Spleen (tissue), 11 donors: ENCODE results near the gene PIGU. TPM values are rescaled to one million over a fixed set of nuclear protein-coding genes. Genes with fewer than 3 reads are reported as not detected.
A peak's percentile ranks its signal among the peaks of the same experiment; 100 is the strongest.

Experiments used
- DNase-seq: peaks from one replicate; pipeline ENCODE4 v3.0.0-alpha.2; 2020
- H3K27ac ChIP-seq, 8 donors: fragments of 200-600 bp; sonication (generic) in 7 of 8; 1 replicate in 4 of 8; 2 replicates in 4 of 8; pipeline versions ENCODE4 v1.5.0 to v1.8.0; 2016 to 2021; ENCODE audit warnings: inconsistent platforms in 4 of 8, mild to moderate bottlenecking in 4 of 8, moderate library complexity in 1 of 8
- H3K27me3 ChIP-seq, 7 donors: fragments of 200-600 bp; sonication (generic) in 6 of 7; replicated peaks in 1 of 7; 1 replicate in 4 of 7; 2 replicates in 3 of 7; pipeline versions ENCODE4 v1.5.0 to v1.8.0; 2016 to 2021; ENCODE audit warnings: inconsistent platforms in 3 of 7, mild to moderate bottlenecking in 1 of 7
- H3K36me3 ChIP-seq, 6 donors: fragments of 200-600 bp; sonication (generic) in 5 of 6; 1 replicate in 4 of 6; 2 replicates in 2 of 6; pipeline versions ENCODE4 v1.5.0 to v1.8.0; 2016 to 2021; ENCODE audit warnings: inconsistent platforms in 2 of 6
- H3K4me1 ChIP-seq, 6 donors: fragments of 200-600 bp; sonication (generic) in 5 of 6; 1 replicate in 3 of 6; 2 replicates in 3 of 6; pipeline versions ENCODE4 v1.5.0 to v1.8.0; 2016 to 2021; ENCODE audit warnings: inconsistent platforms in 3 of 6
- H3K4me3 ChIP-seq, 8 donors: fragments of 200-600 bp; sonication (generic) in 7 of 8; 1 replicate in 4 of 8; 2 replicates in 4 of 8; pipeline versions ENCODE4 v1.5.0 to v1.8.0; 2016 to 2021; ENCODE audit warnings: inconsistent platforms in 4 of 8, mild to moderate bottlenecking in 4 of 8, moderate library complexity in 2 of 8
- H3K9me3 ChIP-seq, 8 donors: fragments of 200-600 bp; sonication (generic) in 7 of 8; 1 replicate in 4 of 8; 2 replicates in 4 of 8; pipeline versions ENCODE4 v1.5.0 to v1.8.0; 2016 to 2021; ENCODE audit warnings: inconsistent platforms in 4 of 8
- POLR2A ChIP-seq, 3 donors: fragments of 450-650 bp; IDR thresholded peaks; one replicate each; pipeline ENCODE4 v1.5.1; 2017; ENCODE audit warnings: antibody characterized with exemption in 3 of 3, mild to moderate bottlenecking in 1 of 3
- POLR2AphosphoS5 ChIP-seq, 3 donors: sonication (generic); formaldehyde crosslinking; IDR thresholded peaks; one replicate each; pipeline ENCODE4 v1.5.1; 2017; ENCODE audit warnings: antibody characterized with exemption in 3 of 3
- WGBS, 5 donors: extraction: QIAGEN DNeasy Blood & Tissue Kit in 3 of 5; methylation state at CpG; one replicate each; pipeline versions ENCODE4 v1.1.5 to v1.1.7; 2013 to 2018; 5-methylcytosine and 5-hydroxymethylcytosine counted together
- intact Hi-C: fragments of 100-400 bp; cut with DNase I; formaldehyde crosslinking; loops from one replicate; pipeline ENCODE4 v1.15.0; 2023; ENCODE audit warnings: low total_unique reads
- polyA plus RNA-seq, 3 donors: library from polyadenylated mRNA; stranded (reverse); fragments of 200-250 nt; gene quantifications; one replicate each; pipeline ENCODE4 v1.2.1, GENCODE V29; 2013
- total RNA-seq, 7 donors: library from RNA; depleted of rRNA in 3 of 7; stranded (reverse); fragments of >200 nt in 3 of 7; fragmentation: NEBNext Ultra II Directional in 4 of 7; extraction: Animal tissue kit (Norgen Biotek cat#: 25700) in 4 of 7; gene quantifications; one replicate each; pipeline versions ENCODE4 v1.1.0 to v1.2.1, GENCODE V29; 2016 to 2021
- TF ChIP-seq, protein P1 (sequence below), 11 experiments: fragments of 200-600 bp in 7 of 11; fragments of 450-650 bp in 4 of 11; sonication (generic) in 4 of 11; IDR thresholded peaks in 8 of 11; conservative IDR thresholded peaks in 3 of 11; 1 replicate in 7 of 11; 2 replicates in 4 of 11; pipeline versions ENCODE4 v1.4.0 to v1.8.0; 2016 to 2021; ENCODE audit warnings: antibody characterized with exemption in 11 of 11, inconsistent platforms in 4 of 11, mild to moderate bottlenecking in 1 of 11
- donor health status: healthy with polysubstance abuse.
- donor health status: DM: no; HTN: no; CAD: no; lungs with moderate emphysema.
- donor health status: DM: no; HTN: no; CAD: no.
- donor health status: Bipolar disorder and iron deficiency.
- donor health status: healthy.
- donor health status: DM: no; HTN: no; CAD: no.
- donor health status: DM: yes; HTN: yes; CAD: no.

PIGU gene
- total and polyA plus RNA-seq, 10 donors: 10.0 to 20.4 (median 14.5) TPM

DNA sequence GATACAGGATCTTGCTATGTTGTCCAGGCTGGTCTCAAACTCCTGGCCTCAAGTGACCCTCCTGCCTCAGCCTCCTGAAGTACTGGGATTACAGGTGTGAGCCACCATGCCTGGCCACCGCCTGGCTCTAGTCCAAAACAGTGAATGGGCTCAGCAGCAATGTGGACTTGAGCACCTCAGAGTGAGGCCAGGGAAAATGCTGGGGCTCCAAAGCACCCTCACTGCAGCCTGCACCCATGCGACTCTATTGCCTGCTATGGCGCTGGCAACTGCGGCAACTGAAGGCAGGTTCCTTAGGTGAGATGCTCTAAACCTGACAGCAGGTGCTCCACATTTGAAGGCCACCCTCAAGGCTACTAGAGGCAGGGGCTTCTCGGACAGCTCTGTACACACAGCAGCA is 91.9 kb downstream of the PIGU start:
- no peak for DNase-seq
- H3K4me1 ChIP-seq: peaks cover 10 to 38% (median 28%) of the 10 kb centered on the region in 6 donors
- H3K9me3 ChIP-seq: peaks cover 0 to 6% (median 0%) of the 10 kb centered on the region in 8 donors
- H3K4me3 ChIP-seq: no peak overlapping the region
- intact Hi-C loops: no loop called here
- peaks cover 2 to 66% (median 22%) of the 10 kb centered on the region in 6 donors for H3K36me3 ChIP-seq
- TF ChIP-seq POLR2A (IDR thresholded peaks at IDR 0.05) (no peak), POLR2AphosphoS5 (IDR thresholded peaks at IDR 0.05) (no peak)
- WGBS, 5 donors: 96 to 100% (median 97%) methylated on average over 4 to 5 of the region's 5 CpGs
- H3K27me3 ChIP-seq: no peaks in the 10 kb centered on the region
- H3K27ac ChIP-seq: no peak overlapping the region

DNA sequence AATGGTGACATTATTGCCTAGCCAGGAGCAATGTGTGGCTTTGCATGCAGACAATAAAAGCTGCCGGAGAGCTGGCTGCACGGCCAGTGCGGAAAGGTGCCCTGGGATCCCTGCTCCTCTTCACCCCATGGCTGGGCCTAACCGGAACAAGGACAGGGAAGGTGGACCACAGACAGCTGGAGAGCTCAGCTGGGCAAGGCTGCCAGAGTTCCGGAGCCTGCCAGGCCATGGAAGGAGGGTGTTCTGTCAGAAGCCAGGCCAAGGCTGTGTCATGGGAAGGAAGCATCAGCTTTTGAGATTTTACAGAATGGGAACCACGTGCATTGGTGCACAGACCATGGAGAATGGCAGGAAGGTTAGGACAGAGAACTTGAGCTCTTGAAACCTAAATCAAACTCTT is 93.3 kb downstream of the PIGU start:
- intact Hi-C loops: no loop called here
- peaks cover 0 to 6% (median 0%) of the 10 kb centered on the region in 8 donors for H3K9me3 ChIP-seq
- peak; percentile 24 to 71 (median 47) for TF ChIP-seq POLR2AphosphoS5 (IDR thresholded peaks at IDR 0.05)
- TF ChIP-seq POLR2A (IDR thresholded peaks at IDR 0.05): no peak
- no peak for DNase-seq
- H3K36me3 ChIP-seq: peaks cover 2 to 73% (median 22%) of the 10 kb centered on the region in 6 donors
- no peak overlapping the region for H3K4me3 ChIP-seq
- H3K4me1 ChIP-seq: peaks cover 11 to 53% (median 37%) of the 10 kb centered on the region in 6 donors
- no peaks in the 10 kb centered on the region for H3K27me3 ChIP-seq
- peak overlapping the region in 2 of 8 donors; percentile 3 to 72 for H3K27ac ChIP-seq
- WGBS, 5 donors: 64 to 84% (median 72%) methylated on average over 4 to 6 of the region's 6 CpGs

DNA sequence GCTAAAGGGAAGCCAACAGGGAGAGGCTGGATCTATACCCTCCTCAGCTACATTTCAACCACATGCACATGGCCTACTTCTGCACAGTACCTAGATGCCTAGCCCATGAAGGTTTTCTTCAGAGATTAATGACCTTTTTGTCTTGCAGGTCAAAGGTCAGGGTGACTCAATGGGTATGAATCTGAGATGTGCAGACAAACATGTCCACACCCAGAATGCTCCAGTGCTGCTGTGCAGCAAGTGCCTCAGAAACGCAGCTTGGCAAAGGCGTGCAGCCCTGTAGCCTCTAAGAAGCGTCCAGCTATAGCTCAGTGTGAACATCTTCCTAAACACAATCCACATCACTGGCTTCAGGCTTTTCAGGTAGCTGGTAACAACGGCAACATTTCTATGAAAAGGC is 94.0 kb downstream of the PIGU start:
- no peak for DNase-seq
- TF ChIP-seq POLR2AphosphoS5 (IDR thresholded peaks at IDR 0.05) (no peak), POLR2A (IDR thresholded peaks at IDR 0.05) (no peak)
- TF ChIP-seq, protein P1, sequence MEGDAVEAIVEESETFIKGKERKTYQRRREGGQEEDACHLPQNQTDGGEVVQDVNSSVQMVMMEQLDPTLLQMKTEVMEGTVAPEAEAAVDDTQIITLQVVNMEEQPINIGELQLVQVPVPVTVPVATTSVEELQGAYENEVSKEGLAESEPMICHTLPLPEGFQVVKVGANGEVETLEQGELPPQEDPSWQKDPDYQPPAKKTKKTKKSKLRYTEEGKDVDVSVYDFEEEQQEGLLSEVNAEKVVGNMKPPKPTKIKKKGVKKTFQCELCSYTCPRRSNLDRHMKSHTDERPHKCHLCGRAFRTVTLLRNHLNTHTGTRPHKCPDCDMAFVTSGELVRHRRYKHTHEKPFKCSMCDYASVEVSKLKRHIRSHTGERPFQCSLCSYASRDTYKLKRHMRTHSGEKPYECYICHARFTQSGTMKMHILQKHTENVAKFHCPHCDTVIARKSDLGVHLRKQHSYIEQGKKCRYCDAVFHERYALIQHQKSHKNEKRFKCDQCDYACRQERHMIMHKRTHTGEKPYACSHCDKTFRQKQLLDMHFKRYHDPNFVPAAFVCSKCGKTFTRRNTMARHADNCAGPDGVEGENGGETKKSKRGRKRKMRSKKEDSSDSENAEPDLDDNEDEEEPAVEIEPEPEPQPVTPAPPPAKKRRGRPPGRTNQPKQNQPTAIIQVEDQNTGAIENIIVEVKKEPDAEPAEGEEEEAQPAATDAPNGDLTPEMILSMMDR (IDR thresholded peaks at IDR 0.05 in 8 of 11, conservative IDR thresholded peaks at IDR 0.05 in 3 of 11): no peak
- Histone ChIP-seq H3K4me3 (no peak overlapping the region), H3K4me1 (peaks cover 11 to 59% (median 39%) of the 10 kb centered on the region in 6 donors), H3K27me3 (no peaks in the 10 kb centered on the region), H3K27ac (peak overlapping the region in 2 of 8 donors; percentile 3 to 72), H3K36me3 (peaks cover 2 to 70% (median 20%) of the 10 kb centered on the region in 6 donors), H3K9me3 (peaks cover 0 to 6% (median 0%) of the 10 kb centered on the region in 8 donors)
- intact Hi-C loops: no loop called here
- 82 to 92% (median 87%) methylated on average over 4 of the region's 4 CpGs for WGBS, 5 donors

DNA sequence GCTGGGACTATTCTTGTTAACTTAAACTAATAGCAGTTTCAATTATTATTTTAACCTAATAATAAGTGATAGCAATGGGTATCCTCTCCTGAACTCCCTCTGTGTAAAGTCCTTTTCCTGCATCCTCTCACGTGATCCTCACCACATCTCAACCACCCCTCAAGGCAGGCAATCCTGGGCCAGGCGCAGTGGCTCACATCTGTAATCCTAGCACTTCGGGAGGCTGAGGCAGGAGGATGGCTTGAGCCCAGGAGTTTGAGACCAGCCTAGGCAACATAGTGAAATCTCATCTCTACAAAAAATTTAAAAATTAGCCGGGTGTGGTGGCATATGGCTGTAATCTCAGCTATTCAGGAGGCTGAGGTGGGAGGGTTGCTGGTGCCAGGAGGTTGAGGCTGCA is 94.7 kb downstream of the PIGU start:
- 80 to 91% (median 83%) methylated on average over 4 of the region's 4 CpGs for WGBS, 5 donors
- no peak for DNase-seq
- Histone ChIP-seq H3K4me1 (peaks cover 11 to 60% (median 39%) of the 10 kb centered on the region in 6 donors), H3K36me3 (peaks cover 0 to 63% (median 19%) of the 10 kb centered on the region in 6 donors), H3K4me3 (no peak overlapping the region), H3K9me3 (peaks cover 0 to 6% (median 0%) of the 10 kb centered on the region in 8 donors), H3K27ac (peak overlapping the region; percentile 45 to 73 (median 64)), H3K27me3 (no peaks in the 10 kb centered on the region)
- TF ChIP-seq, protein P1 (IDR thresholded peaks at IDR 0.05 in 8 of 11, conservative IDR thresholded peaks at IDR 0.05 in 3 of 11): no peak
- TF ChIP-seq POLR2A (IDR thresholded peaks at IDR 0.05) (no peak), POLR2AphosphoS5 (IDR thresholded peaks at IDR 0.05) (no peak)
- intact Hi-C loops: no loop called here

DNA sequence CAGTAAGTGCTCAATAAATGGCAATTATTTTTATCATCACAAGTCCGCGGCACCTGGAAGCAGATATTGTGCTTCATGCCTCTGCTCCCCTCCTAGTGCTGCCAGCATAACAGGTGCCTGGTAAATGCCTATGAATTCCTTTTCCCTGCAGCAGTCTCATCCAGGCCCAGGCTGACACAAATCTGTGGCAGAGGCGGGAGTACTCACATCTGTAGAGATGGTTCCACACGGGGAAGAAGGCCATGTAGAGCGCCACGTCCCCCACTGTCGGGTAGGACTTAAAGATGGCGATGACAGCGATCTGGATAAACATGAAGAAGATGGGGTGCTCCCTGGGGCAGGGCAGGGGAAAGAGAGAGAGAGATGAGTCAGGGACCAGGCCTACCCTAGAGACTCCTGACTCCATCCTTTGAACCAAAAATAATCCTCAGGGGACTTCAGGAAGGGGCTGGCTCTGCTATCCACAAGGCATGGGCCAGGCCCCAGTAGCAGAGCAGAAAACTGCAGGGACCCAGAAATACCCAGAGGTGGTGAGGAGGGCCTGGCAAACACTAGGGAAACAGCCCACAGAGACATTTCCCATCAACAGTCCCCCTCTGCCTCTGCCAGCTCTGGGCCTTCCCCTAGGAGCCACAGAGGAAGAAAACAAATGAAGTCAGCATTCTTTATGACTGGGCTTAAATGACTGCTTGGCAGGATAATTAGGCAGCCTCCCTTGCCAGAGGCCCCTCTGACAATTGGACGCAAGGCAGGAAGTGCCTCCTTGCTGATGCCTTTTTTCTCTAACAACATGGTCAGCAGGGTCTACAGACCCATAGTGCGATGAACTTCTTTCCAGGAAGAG is 95.3 kb downstream of the PIGU start:
- Histone ChIP-seq H3K4me3 (no peak overlapping the region), H3K27me3 (no peaks in the 10 kb centered on the region), H3K36me3 (peaks cover 0 to 57% (median 17%) of the 10 kb centered on the region in 6 donors), H3K27ac (peak overlapping the region; percentile 45 to 73 (median 64)), H3K4me1 (peaks cover 11 to 60% (median 39%) of the 10 kb centered on the region in 6 donors), H3K9me3 (peaks cover 0 to 6% (median 0%) of the 10 kb centered on the region in 8 donors)
- intact Hi-C loops: no loop called here
- 73 to 85% (median 83%) methylated on average over 11 of the region's 11 CpGs for WGBS, 5 donors
- no peak for DNase-seq
- TF ChIP-seq POLR2A (IDR thresholded peaks at IDR 0.05): no peak
- TF ChIP-seq POLR2AphosphoS5 (IDR thresholded peaks at IDR 0.05): peak in 1 of 3 donors; percentile 56
